GM23338 (cell line): Measurements from ENCODE around the gene KNG1.

Source experiments
- CREB1 ChIP-seq: fragments of 250-450 bp; sonication (Bioruptor Pico); IDR thresholded peaks from 2 replicates; pipeline ENCODE4 v1.5.0; 2020; ENCODE audit warnings: low read depth, mild to moderate bottlenecking, moderate library complexity
- CTCF ChIP-seq, 2 experiments: fragments of 200-600 bp in 1 of 2; sonication (generic) in 1 of 2; conservative IDR thresholded peaks; 2 replicates each; pipeline versions ENCODE4 v1.5.1 to v1.6.1; 2016 to 2017; ENCODE audit warnings: antibody characterized with exemption in 2 of 2, low read depth in 2 of 2, mild to moderate bottlenecking in 2 of 2, moderate library complexity in 1 of 2
- ETS1 ChIP-seq: IDR thresholded peaks from 2 replicates; pipeline ENCODE4 v1.6.1; 2016; ENCODE audit warnings: antibody characterized with exemption
- EZH2 ChIP-seq: fragments of 200-600 bp; sonication (generic); IDR thresholded peaks from one replicate; pipeline ENCODE4 v1.8.0; 2017; ENCODE audit warnings: antibody characterized with exemption, mild to moderate bottlenecking, low read depth; ENCODE audit not compliant: unreplicated experiment
- EZH2phosphoT487 ChIP-seq: fragments of 200-600 bp; sonication (generic); IDR thresholded peaks from one replicate; pipeline ENCODE4 v1.8.1; 2018; ENCODE audit warnings: antibody characterized with exemption; ENCODE audit not compliant: unreplicated experiment
- JUNB ChIP-seq: IDR thresholded peaks from one replicate; pipeline ENCODE4 v1.6.1; 2016; ENCODE audit warnings: antibody characterized with exemption; ENCODE audit not compliant: unreplicated experiment
- NANOG ChIP-seq: IDR thresholded peaks from 2 replicates; pipeline ENCODE4 v1.6.1; 2016; ENCODE audit warnings: antibody characterized with exemption, borderline replicate concordance
- POLR2AphosphoS5 ChIP-seq: IDR thresholded peaks from 2 replicates; pipeline ENCODE4 v1.6.1; 2016; ENCODE audit warnings: antibody characterized with exemption, low read depth
- REST ChIP-seq: IDR thresholded peaks from one replicate; pipeline ENCODE4 v1.6.1; 2018; ENCODE audit warnings: antibody characterized with exemption; ENCODE audit not compliant: unreplicated experiment
- STAT1 ChIP-seq: IDR thresholded peaks from one replicate; pipeline ENCODE4 v1.6.1; 2016; ENCODE audit warnings: antibody characterized with exemption; ENCODE audit not compliant: unreplicated experiment
- ZNF114 ChIP-seq: fragments of 250-450 bp; sonication (Bioruptor Pico); IDR thresholded peaks from 2 replicates; pipeline ENCODE4 v1.5.0; 2020; ENCODE audit warnings: mild to moderate bottlenecking, moderate library complexity
- ZNF331 ChIP-seq: fragments of 250-450 bp; sonication (Bioruptor Pico); IDR thresholded peaks from 2 replicates; pipeline ENCODE4 v1.5.0; 2020; ENCODE audit warnings: low read depth, mild to moderate bottlenecking, moderate library complexity

- TF ChIP-seq CTCF (conservative IDR thresholded peaks at IDR 0.05; ENCODE audit: low read depth in 2 of 2) = no peak
- TF ChIP-seq REST = no peak
- no peak for TF ChIP-seq EZH2phosphoT487
- no peak for TF ChIP-seq POLR2AphosphoS5
- no peak for TF ChIP-seq CREB1 (CRISPR knock-in tag)
- TF ChIP-seq ZNF114 (CRISPR knock-in tag) = no peak
- TF ChIP-seq EZH2 = no peak
- TF ChIP-seq JUNB = no peak
- TF ChIP-seq ZNF331 (CRISPR knock-in tag) = no peak
- no peak for TF ChIP-seq NANOG
- TF ChIP-seq ETS1 = no peak
- TF ChIP-seq STAT1 = no peak
Measured at GRCh38 chr3:186759231-186759930, 42.2 kb downstream of the KNG1 start.
